ENCODE measurements around the gene MPP2.
"Not testable (repeated sequence)": the region's sequence is repeated elsewhere in the genome, so short reads cannot be mapped to it uniquely, and the experiment has no call there.

Gene MPP2

DNA sequence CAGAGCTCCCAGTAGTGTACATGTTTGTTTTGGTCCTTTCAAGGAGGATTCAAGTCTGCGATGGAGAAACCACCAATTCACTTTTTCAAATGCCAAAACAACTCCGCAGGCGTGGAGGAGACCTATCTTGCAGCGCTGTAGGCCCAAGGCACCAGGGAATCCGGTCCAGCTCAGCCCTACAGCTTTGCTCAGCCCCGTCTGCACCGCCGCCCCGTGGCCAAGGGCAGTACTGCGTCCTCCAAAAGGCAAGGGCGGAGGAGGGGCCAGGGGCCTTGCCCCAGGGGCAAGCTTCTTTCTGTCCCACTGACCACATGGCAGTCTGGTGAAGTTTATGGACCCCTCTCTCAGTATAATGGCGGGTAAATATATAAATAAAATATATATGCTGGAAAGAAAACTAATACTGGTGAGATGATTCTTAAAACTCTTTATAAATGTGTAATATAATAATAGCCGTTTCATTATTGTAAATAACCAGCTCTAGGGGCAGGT, 61.1 kb downstream of the MPP2 start:
- DNase-seq (ENCODE audit: low spot score), result peak; percentile 85

DNA sequence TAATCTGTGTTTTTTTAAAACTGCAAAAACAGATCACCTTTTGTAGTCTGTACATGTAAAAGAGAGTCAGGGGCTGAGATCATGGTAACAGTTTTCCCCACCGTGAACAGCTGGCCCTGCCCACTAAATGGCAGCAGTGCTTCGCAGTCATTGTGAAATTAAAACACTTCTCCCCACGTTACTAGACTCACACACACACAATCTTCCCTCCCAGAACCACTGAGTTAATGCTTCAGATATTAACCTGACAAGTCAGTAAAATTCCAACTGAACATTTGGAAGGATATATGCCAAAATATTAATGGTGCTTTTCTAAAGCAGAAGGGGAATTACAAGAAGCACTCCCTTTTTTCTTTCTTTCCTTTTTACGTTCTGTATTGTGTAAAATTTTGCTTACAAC, 61.6 kb downstream of the MPP2 start:
- DNase-seq (ENCODE audit: low spot score), result no peak

DNA sequence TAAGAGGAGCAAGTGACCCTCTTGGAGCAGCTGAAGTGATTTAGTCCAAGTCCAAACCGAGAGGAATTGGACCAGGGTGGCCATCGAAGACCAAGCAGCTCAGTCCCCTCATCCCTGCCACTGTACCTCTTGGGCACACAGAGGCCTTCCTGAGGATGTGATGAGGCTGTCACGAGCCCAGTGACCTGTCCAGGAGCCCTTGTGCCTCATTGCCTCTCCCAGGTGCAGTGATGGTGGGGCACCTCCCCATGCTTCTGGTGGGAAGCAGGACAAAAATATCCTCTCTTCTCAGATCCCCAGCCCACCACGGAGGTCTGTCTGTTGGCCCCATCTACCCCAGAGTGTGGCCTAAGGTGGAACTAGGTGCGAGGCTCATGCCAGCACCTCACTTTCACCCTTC, 63.1 kb downstream of the MPP2 start:
- no peak for DNase-seq (ENCODE audit: low spot score)

DNA sequence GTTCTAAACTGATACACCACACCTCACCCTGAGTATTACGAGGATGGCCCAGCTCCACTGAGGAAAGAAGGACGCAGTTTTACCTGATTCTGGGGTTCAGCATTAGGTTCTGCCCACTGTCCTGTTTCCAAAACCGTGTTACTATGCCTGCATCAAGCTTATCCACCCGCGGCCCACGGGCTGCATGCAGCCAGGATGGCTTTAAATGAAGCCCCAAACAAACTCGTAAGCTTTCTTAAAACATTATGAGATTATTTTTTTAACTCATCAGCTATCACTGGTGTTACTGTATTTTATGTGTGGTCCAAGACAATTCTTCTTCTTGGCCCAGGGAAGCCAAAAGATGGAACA, 64.4 kb downstream of the MPP2 start:
- no peak for DNase-seq (ENCODE audit: low spot score)

DNA sequence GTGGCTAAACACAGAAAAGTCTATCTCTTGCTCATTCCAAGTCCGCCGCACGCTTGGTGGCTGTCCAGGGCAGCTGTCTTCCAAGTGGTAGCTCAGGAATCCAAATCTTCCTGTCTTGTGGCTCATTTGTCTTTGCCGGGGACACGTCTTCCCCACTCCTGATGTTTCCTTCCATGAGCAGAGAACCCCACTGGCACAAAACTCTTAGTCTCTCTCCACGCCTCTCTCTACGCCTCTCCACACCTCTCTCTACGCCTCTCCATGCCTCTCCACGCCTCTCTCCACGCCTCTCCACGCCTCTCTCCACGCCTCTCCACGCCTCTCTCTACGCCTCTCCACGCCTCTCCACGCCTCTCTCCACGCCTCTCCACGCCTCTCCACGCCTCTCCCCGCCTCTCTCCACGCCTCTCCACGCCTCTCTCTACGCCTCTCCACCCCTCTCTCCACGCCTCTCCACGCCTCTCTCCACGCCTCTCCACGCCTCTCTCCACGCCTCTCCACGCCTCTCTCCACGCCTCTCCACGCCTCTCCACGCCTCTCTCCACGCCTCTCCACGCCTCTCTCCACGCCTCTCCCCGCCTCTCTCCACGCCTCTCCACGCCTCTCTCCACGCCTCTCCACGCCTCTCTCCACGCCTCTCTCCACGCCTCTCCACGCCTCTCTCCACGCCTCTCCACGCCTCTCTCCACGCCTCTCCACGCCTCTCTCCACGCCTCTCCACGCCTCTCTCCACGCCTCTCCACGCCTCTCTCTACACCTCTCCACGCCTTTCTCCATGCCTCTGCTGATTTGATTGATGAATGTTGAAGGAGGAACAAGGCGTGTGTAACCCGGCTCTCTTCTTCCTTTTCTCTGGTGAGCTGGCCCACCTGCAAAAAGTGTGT, 65.0 kb downstream of the MPP2 start:
- DNase-seq (ENCODE audit: low spot score), result not testable (repeated sequence)

DNA sequence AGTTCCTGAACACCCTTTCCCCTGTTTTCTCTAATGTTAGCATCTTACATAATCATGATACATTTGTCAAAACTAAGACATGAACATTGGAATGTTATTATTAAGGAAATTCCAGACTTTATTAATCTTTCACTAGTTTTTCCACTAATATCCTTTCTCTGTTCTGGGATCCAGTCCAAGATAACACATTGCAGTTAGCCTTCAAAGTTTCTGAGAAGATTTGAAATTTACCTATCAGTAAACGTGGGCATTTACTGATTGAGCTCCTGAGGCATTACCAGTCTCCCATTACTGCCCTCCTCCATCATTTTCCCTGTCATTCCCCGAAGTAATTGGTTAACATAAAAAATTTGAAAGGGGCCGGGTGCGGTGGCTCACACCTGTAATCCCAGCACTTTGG, 66.1 kb downstream of the MPP2 start:
- no peak for DNase-seq (ENCODE audit: low spot score)

DNA sequence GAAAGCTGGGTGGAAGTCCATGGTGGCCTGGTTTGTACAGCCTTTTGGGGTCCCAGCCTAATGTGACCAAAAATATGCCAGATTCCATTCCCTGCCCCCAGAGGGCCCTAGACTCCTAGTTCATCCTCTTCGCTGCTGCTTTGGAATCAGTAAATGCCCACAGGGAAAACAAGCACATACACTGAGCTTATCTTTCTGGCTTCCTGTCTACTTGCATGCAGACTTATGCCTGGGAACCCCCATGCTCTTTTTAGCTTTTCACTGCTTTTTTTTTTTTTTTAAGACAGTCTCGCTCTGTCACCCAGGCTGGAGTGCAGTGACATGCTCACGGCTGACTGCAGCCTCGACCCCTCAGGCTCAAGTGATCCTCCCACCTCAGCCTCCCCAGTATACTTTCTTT, 66.5 kb downstream of the MPP2 start:
- DNase-seq (ENCODE audit: low spot score), result no peak

DNA sequence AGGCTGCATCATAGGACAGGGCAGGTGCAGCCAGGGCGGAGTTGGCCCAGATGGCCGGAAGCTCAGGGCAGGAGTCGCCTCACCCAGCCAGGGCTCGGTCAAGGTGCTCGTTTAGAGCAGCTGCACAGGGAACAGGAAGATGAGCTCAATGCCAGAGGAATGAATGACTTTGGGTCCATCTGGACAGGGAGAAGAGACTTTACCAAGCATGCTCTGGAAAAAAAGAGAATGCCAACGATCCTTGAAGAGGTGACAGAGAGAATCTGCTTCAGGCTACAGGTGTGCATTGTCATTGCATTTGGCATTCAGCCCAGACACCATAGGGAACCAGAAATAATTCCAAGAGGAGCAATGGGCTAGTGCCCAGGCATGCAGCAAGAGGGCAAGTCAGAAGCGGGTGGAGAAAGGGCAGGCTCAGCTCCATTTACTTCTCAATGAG, 67.6 kb downstream of the MPP2 start:
- no peak for DNase-seq (ENCODE audit: low spot score)

DNA sequence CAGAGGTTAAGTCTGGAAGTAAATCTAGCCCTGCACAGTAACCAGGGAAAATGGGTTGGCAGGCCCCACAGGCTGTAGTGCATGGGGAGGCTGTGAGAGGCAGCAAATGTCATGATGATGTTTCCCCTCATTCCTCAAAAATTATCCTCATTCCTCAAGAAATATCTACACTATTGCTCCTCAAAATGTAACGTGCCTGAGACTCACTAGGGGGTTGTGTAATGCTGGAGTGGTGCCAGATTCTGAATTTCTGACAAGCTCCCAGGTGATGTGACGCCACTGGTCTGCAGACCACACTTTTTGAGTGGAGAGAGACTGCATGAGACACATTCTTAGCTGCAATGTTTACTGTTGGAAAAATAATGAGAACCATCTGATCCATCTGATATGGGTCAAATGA, 73.2 kb downstream of the MPP2 start:
- DNase-seq (ENCODE audit: low spot score), result no peak

DNA sequence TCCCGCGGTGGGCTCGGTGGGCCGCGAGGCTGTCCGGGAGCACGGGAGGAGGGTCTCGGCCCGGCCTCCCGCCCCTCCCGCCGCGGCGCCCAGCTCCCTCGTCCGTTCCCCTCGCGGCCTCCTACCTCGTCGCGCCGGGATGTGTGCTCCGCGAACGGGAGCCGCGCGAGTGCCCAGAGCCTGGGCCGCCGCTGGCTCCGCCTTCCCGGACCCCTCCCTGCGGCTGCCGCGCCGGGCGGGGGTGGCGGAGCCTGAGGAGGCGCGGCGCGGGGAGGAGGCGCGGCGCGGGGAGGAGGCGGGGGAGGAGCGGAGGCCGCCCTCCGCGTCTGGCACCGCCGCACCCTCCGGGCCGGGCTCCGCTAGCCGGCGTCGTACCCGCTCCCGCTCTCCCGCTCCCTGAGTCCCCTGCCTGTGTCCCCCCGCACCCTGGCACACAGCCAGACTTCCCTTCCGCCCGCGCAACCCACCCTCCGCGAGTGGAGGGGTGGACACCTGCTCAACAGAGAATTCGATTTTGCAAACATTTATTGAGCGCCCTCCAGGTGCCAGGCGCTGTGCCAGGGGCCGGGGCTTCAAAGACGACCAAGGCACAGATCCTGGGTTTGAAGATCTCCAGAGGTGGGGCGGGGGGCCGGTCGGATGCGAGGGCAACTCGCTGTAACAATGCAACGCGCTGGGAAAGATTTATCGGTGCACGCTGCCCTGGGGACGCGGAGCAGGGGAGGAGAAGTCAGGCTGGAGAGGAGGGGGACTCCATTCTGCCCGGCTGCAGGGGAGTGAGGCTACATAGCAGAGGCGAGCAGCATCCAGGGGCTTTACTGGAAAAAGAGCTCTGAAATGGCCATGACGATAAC, 74.1 kb downstream of the MPP2 start, which contains the start of gene MPP3:
MPP3 (minus strand) TSS at position 171 of the 854 bp plus-strand sequence. CDS start 1,240 bp downstream, outside the sequence.
- DNase-seq (ENCODE audit: low spot score), result peak; percentile 78

DNA sequence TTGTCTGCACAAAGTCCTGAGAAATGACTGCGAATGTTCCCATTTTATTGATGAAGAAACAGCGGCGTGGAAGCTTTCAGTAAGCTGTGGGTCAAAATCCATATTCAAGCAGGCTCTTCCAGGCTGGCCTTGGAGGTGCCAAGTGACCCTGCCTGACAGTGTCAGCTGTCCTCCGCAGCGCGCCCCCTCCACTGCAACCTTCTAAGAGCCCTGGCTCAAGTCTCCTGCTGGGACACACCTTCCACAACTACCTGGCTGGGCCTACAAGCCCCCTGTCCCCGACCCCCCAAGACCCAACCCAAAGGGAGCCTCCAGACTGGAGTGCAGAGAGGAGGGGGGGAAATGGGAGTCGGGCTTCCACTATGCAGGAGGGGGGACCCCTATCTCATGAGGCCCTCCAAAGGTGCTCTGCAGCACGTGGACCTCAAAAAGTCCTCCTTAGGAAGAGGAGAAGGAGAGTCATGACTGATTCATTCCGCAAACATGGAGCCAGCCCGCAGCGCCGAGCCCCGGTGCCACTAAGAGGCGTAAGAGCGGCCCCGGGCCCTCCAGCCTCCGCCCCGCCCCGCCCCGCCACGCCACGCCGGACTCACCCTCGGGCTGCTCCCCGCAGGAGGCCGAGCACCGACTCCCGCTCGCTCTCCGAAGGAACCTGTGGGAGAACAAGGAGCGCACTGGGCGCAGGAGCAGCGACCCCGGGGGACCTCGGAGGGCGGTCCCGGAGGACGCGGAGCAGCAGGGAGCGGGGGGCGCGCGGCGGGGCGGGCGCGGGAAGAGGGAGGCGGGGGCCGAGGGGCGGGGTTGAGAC, 75.0 kb downstream of the MPP2 start:
- DNase-seq (ENCODE audit: low spot score), result peak; percentile 74

DNA sequence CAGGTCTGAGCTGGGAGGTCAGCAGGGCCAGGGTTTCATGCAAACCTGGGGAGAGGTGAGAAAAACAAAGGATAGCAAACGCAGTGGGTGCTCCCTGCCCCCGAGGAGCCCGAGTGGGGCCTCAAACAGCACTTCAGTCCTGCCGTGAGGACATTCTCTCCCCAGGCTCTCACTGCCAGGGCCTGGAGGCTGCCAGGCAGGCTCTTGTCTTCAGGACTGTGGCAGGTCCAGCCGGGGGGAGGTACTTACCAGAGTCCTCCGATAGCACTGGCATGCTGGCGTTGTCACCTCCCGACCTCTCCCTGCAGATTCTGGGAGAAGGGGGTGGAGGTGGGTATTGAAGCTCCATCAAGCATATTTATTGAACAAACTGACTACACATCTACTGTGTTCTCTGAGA, 75.7 kb downstream of the MPP2 start:
- no peak for DNase-seq (ENCODE audit: low spot score)

DNA sequence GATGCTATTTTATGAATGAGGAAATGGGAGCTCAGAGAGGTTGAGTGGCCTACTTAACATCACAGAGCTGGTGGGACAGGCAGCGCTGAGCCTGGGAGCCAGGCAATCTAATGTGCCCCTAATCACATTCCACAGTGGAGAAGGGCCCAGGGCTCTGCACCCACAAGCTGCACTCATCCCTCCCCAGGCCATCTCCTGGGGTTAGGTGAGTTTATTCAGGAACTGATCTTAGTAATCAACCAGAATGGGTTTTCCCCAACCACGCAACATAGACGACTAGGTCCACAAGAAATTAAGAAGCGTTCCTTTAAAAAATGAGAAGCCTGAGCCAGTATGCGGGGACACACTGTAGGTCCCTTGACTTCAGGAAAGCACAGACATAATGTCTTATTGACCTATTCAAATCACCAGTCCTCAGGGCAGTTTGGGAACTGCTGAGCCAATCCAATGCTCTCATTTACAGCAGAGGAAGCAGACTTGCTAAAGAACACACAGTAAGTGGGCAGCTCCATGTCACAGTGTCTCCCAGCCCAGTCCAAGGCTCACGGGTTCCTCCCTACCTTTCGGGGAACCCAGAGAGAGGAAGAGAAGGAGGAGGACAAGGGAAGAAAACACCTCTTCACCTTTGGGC, 76.7 kb downstream of the MPP2 start:
- no peak for DNase-seq (ENCODE audit: low spot score)

DNA sequence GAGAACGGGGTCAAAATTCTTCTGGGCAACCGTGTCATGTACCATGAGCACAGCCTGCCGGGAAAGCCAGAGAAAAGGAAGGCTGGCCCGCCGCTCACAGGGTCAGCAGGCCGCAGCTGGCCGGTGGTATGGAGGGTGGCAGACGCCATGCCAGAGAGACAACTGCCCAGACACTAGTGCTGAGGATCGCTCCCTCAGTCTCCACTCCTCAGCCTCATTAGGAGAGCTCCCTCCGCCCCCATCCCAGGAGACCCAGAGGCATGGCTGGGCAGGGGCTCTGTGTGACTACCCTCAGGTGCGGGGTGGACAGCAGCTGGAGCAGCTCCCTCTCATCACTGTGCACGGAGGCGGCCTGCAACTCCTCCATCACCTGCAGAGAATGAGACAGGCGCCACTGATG, 77.6 kb downstream of the MPP2 start:
- DNase-seq (ENCODE audit: low spot score), result no peak

DNA sequence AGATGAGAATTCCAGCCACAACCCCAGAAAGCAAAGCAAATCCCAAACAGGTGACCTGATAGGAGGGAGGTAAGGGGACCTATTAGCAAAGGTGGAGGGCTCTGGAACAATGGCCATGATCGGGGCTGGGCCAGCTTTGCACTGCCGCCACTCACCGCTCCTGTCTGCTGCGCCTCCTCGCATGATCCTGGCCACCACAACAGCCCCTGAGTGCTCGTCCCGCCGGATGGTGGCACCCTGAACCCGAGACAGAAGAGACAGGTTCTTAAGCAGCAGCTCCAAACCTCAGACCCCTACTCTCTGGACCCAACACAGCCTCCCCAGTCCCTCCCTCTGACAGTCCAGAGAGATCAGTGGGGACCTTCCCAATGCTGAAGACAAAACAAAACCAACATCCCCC, 79.7 kb downstream of the MPP2 start:
- no peak for DNase-seq (ENCODE audit: low spot score)

DNA sequence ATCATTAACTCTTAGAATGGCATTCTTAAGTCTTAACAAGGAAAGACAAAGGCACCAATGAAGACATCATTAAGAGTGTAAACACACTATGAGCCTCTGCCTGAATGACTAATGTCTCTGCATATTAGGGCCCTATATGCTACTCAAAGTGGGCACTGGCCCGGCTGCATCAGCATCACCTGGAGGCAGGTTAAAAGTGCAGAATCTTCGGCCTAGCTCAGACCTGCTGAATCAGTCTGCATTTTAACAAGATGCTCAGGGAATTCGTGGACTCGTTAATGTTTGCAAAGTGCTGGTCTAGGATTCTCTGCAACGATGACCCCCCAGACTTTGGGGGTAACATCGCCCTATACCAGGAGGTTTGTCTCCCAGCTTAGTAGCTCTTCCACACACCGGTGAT, 81.1 kb downstream of the MPP2 start:
- no peak for DNase-seq (ENCODE audit: low spot score)

DNA sequence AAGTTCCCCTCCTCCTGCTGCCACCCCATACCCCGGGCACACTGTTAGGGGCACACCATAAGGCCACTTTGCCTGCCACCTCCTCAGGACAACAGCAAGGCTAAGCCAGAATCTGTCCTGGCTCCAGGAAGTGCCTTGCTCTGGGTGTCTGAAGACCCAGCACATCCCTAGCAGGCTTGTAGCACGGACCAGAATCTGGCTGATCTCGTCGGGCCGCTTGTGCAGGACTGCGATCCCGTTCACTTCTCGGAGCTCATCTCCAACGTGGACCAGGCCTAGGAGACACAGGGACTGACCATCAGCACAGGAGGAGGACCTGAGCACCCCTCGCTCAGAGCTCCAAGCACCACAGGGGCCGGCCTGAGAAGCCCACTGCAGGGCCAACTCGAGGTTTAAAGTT, 81.8 kb downstream of the MPP2 start:
- DNase-seq (ENCODE audit: low spot score), result no peak

All from left forelimb (tissue), 1 donor.